ENCODE measurements around the gene PRSS35. TPM values are rescaled to one million over a fixed set of nuclear protein-coding genes. Genes with fewer than 3 reads are reported as not detected.
"Not testable (repeated sequence)": the region's sequence is repeated elsewhere in the genome, so short reads cannot be mapped to it uniquely, and the experiment has no call there.

Gene PRSS35
- total and polyA plus RNA-seq, 2 of the 13 experiments (the other 11 are each of a cell fraction or from before 2014, with no cell fraction given), result not detected

GRCh38 chr6:83546636-83547035 lies 34.3 kb downstream of the PRSS35 start:
- no peak overlapping the region for H2AFZ ChIP-seq (ENCODE audit: low read length)
- H4K20me1 ChIP-seq (ENCODE audit: insufficient read depth, low read length), result no peaks in the 10 kb centered on the region
- H3K9me3 ChIP-seq (ENCODE audit: low read length), result no peaks in the 10 kb centered on the region
- in situ Hi-C loops (cut with HindIII; ENCODE audit: extremely low pct_ligation_motif_present, low pct_unique_long_range_greater_than_20kb) (no loop called here), intact Hi-C loops (cut with micrococcal nuclease; ENCODE audit: unreplicated experiment) (no loop called here)
- TF ChIP-seq ZNF883 (CRISPR knock-in tag; IDR thresholded peaks at IDR 0.05; ENCODE audit: not compliant biosample characterization), result no peak
- TF ChIP-seq ATF6 (CRISPR knock-in tag; conservative IDR thresholded peaks at IDR 0.05), result no peak
- TF ChIP-seq PCBP2 (optimal IDR thresholded peaks at IDR 0.05; ENCODE audit: low read depth, low read length, poor library complexity, severe bottlenecking), result no peak
- TF ChIP-seq ZNF766 (CRISPR knock-in tag; IDR thresholded peaks at IDR 0.05; ENCODE audit: borderline replicate concordance), result no peak
- TF ChIP-seq EZH2 (conservative IDR thresholded peaks at IDR 0.05; ENCODE audit: low read depth, low read length), result no peak
- no peak for TF ChIP-seq TEAD2 (CRISPR knock-in tag; IDR thresholded peaks at IDR 0.05)
- no peak for TF ChIP-seq ZNF605 (CRISPR knock-in tag; IDR thresholded peaks at IDR 0.05)
- no peak for TF ChIP-seq ZNF597 (CRISPR knock-in tag; IDR thresholded peaks at IDR 0.05)
- TF ChIP-seq POGZ (CRISPR knock-in tag; IDR thresholded peaks at IDR 0.05), result no peak
- DNase-seq (ENCODE audit: low spot score) (no peak), FAIRE-seq (no peak), ATAC-seq (no peak)
- ChIA-PET POLR2A (no interaction called here), CTCF (ENCODE audit: low intra/inter-chr PET ratio, low total read pairs) (no interaction called here)
- H3K4me1 ChIP-seq (ENCODE audit: insufficient read depth, low read length), result no peaks in the 10 kb centered on the region
- no peak overlapping the region for H3K9ac ChIP-seq (ENCODE audit: insufficient read depth, low read depth, low read length)
- H3K79me2 ChIP-seq (ENCODE audit: insufficient read depth, low read length), result no peaks in the 10 kb centered on the region
- H3K27ac ChIP-seq (ENCODE audit: extremely low read length, insufficient read depth, low read length), result no peak overlapping the region
- 17% methylated on average over 5 of the region's 5 CpGs for WGBS (ENCODE audit: low lambda C conversion rate)
- no peaks in the 10 kb centered on the region for H3K36me3 ChIP-seq (replicated peaks in 1 of 2; ENCODE audit: control insufficient read depth in 1 of 2, insufficient read depth in 2 of 2, low read length in 2 of 2)
- BruUV-seq (replicated peaks), result no TSS peak
- H3K27me3 ChIP-seq (ENCODE audit: control insufficient read depth in 1 of 2, insufficient read depth in 2 of 2, low read length in 2 of 2), result no peaks in the 10 kb centered on the region
- H3K4me3 ChIP-seq (replicated peaks in 1 of 3; ENCODE audit: insufficient read depth in 1 of 3, low read depth in 2 of 3, low read length in 3 of 3), result no peak overlapping the region
- H3K4me2 ChIP-seq (ENCODE audit: low read depth, low read length), result no peak overlapping the region

- H3K27me3 ChIP-seq (ENCODE audit: control insufficient read depth in 1 of 2, insufficient read depth in 2 of 2, low read length in 2 of 2); CTCF ChIA-PET (ENCODE audit: low intra/inter-chr PET ratio, low total read pairs); H3K4me3 ChIP-seq (replicated peaks in 1 of 3; ENCODE audit: insufficient read depth in 1 of 3, low read depth in 2 of 3, low read length in 3 of 3); H3K9ac ChIP-seq (ENCODE audit: insufficient read depth, low read depth, low read length); H3K27ac ChIP-seq (ENCODE audit: extremely low read length, insufficient read depth, low read length); H3K79me2 ChIP-seq (ENCODE audit: insufficient read depth, low read length); H3K4me1 ChIP-seq (ENCODE audit: insufficient read depth, low read length); H3K36me3 ChIP-seq (replicated peaks in 1 of 2; ENCODE audit: control insufficient read depth in 1 of 2, insufficient read depth in 2 of 2, low read length in 2 of 2); H4K20me1 ChIP-seq (ENCODE audit: insufficient read depth, low read length); FAIRE-seq; in situ Hi-C loops (cut with HindIII; ENCODE audit: extremely low pct_ligation_motif_present, low pct_unique_long_range_greater_than_20kb); DNase-seq (ENCODE audit: low spot score); BruUV-seq (replicated peaks); H3K9me3 ChIP-seq (ENCODE audit: low read length); POLR2A ChIA-PET; H2AFZ ChIP-seq (ENCODE audit: low read length); intact Hi-C loops (cut with micrococcal nuclease; ENCODE audit: unreplicated experiment); ATAC-seq; H3K4me2 ChIP-seq (ENCODE audit: low read depth, low read length): not testable (repeated sequence)
- WGBS (ENCODE audit: low lambda C conversion rate), result 25% methylated on average over 5 of the region's 5 CpGs
These were observed 38.1 kb downstream of the PRSS35 start for GRCh38 chr6:83550482-83550881.

DNA sequence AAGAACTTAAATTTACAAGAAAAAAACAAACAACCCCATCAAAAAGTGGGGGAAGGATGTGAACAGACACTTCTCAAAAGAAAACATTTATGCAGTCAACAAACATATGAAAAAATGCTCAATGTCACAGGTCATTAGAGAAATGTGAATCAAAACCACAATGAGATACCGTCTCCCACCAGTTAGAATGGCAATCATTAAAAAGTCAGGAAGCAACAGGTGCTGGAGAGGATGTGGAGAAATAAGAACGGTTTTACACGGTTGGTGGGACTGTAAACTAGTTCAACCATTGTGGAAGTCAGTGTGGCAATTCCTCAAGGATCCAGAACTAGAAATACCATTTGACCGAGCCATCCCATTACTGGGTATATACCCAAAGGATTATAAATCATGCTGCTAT lies 39.4 kb downstream of the PRSS35 start:
- in situ Hi-C loops (cut with HindIII; ENCODE audit: extremely low pct_ligation_motif_present, low pct_unique_long_range_greater_than_20kb); ATAC-seq; CTCF ChIA-PET (ENCODE audit: low intra/inter-chr PET ratio, low total read pairs); H3K36me3 ChIP-seq (replicated peaks in 1 of 2; ENCODE audit: control insufficient read depth in 1 of 2, insufficient read depth in 2 of 2, low read length in 2 of 2); H2AFZ ChIP-seq (ENCODE audit: low read length); H3K4me3 ChIP-seq (replicated peaks in 1 of 3; ENCODE audit: insufficient read depth in 1 of 3, low read depth in 2 of 3, low read length in 3 of 3); BruUV-seq (replicated peaks); POLR2A ChIA-PET; DNase-seq (ENCODE audit: low spot score); H3K79me2 ChIP-seq (ENCODE audit: insufficient read depth, low read length); intact Hi-C loops (cut with micrococcal nuclease; ENCODE audit: unreplicated experiment); H4K20me1 ChIP-seq (ENCODE audit: insufficient read depth, low read length); H3K9ac ChIP-seq (ENCODE audit: insufficient read depth, low read depth, low read length); FAIRE-seq; H3K4me1 ChIP-seq (ENCODE audit: insufficient read depth, low read length); H3K4me2 ChIP-seq (ENCODE audit: low read depth, low read length); H3K9me3 ChIP-seq (ENCODE audit: low read length); H3K27ac ChIP-seq (ENCODE audit: extremely low read length, insufficient read depth, low read length); H3K27me3 ChIP-seq (ENCODE audit: control insufficient read depth in 1 of 2, insufficient read depth in 2 of 2, low read length in 2 of 2): not testable (repeated sequence)
- 22% methylated on average over 4 of the region's 4 CpGs for WGBS (ENCODE audit: low lambda C conversion rate)

Measured in HepG2 (cell line).